Measurements from ENCODE around the gene DOCK3. TPM values are rescaled to one million over a fixed set of nuclear protein-coding genes. Genes with fewer than 3 reads are reported as not detected.

DOCK3 gene
- total and polyA plus RNA-seq, 5 donors: 1.9 to 5.2 (median 4.2) TPM

Small RNA genes within 50 kb of the gene (microRNA-seq; reads per million reads assigned to microRNA genes)
- gene MIR4787: 3.2 to 8.0 reads per million in 2 donors

Other genes starting within 250 kb of the DOCK3 start
- 10 to 100 TPM in 3 of 4 donors, 1 to 10 TPM in 1; 8.7 to 56.1 (median 40.9) TPM for gene CACNA2D2, start 171.3 kb upstream of the DOCK3 start, total RNA-seq
- 25.7 TPM for gene CACNA2D2, start 171.3 kb upstream of the DOCK3 start, polyA plus RNA-seq
- gene C3orf18, start 107.2 kb upstream of the DOCK3 start, total RNA-seq: 10 to 100 TPM; 27.2 to 44.2 (median 40.6) TPM
- gene C3orf18, start 107.2 kb upstream of the DOCK3 start, polyA plus RNA-seq: 29.5 TPM
- gene HEMK1, start 105.4 kb upstream of the DOCK3 start, total RNA-seq: 10 to 100 TPM; 14.0 to 18.3 (median 15.8) TPM
- gene HEMK1, start 105.4 kb upstream of the DOCK3 start, polyA plus RNA-seq: 16.6 TPM
- 10 to 100 TPM in 3 of 4 donors, 1 to 10 TPM in 1; 9.1 to 27.8 (median 11.2) TPM for gene CISH, start 63.2 kb upstream of the DOCK3 start, total RNA-seq
- gene CISH, start 63.2 kb upstream of the DOCK3 start, polyA plus RNA-seq: 8.0 TPM
- 100 to 1,000 TPM; 167 to 260 (median 225) TPM for gene MAPKAPK3, start 57.8 kb upstream of the DOCK3 start, total RNA-seq
- 181 TPM for gene MAPKAPK3, start 57.8 kb upstream of the DOCK3 start, polyA plus RNA-seq